Caco-2 (cell line): ENCODE measurements around the gene TRIM6. TPM values are rescaled to one million over a fixed set of nuclear protein-coding genes. Genes with fewer than 3 reads are reported as not detected.

Experiments
- BruUV-seq: library from RNA; stranded (reverse); fragments of 400-500 nt; replicated peaks from 2 replicates; lab custom pipeline; 2021; lab: Mats Ljungman, UMichigan
- CTCF ChIA-PET: fragments of 300-600 bp; sonication (Branson Sonifier 250); formaldehyde crosslinking; loops from one replicate; lab custom pipeline; 2022; ENCODE audit warnings: antibody characterized with exemption; lab: Charles Lee
- POLR2A ChIA-PET: fragments of 300-600 bp; sonication (Branson Sonifier 250); formaldehyde crosslinking; loops from one replicate; lab custom pipeline; 2022; ENCODE audit warnings: antibody characterized with exemption; lab: Charles Lee
- DNase-seq, 2 experiments: peaks; one replicate each; pipeline versions ENCODE4 v3.0.0 to v3.0.0-alpha.2; 2020 to 2022
- H3K27me3 ChIP-seq: replicated peaks from 2 replicates; pipeline ENCODE4 v1.6.0; 2011; ENCODE audit warnings: low read length; ENCODE audit not compliant: control insufficient read depth, insufficient read depth
- H3K36me3 ChIP-seq: 2 replicates; pipeline ENCODE4 v1.5.1; 2011; ENCODE audit warnings: low read length; ENCODE audit not compliant: control insufficient read depth, insufficient read depth
- H3K4me1 ChIP-seq: fragments of 250-450 bp; sonication (Bioruptor Pico); 2 replicates; pipeline ENCODE4 v1.5.1; 2020; ENCODE audit warnings: mild to moderate bottlenecking
- H3K4me3 ChIP-seq: 2 replicates; pipeline ENCODE4 v1.5.1; 2011; ENCODE audit warnings: low read depth, mild to moderate bottlenecking, control low read depth, low read length
- H3K9me3 ChIP-seq: fragments of 250-450 bp; sonication (Bioruptor Pico); 2 replicates; pipeline ENCODE4 v1.5.1; 2020; ENCODE audit warnings: mild to moderate bottlenecking, moderate library complexity
- H3K27ac Mint-ChIP-seq: one replicate; pipeline ENCODE4 v1.8.0; 2022; ENCODE audit warnings: mixed read lengths; ENCODE audit not compliant: unreplicated experiment
- H3K27me3 Mint-ChIP-seq: one replicate; pipeline ENCODE4 v1.8.0; 2022; ENCODE audit warnings: mixed read lengths; ENCODE audit not compliant: insufficient read depth, unreplicated experiment
- H3K36me3 Mint-ChIP-seq: one replicate; pipeline ENCODE4 v1.8.0; 2022; ENCODE audit warnings: mild to moderate bottlenecking, mixed read lengths; ENCODE audit not compliant: insufficient read depth, unreplicated experiment
- H3K4me1 Mint-ChIP-seq: one replicate; pipeline ENCODE4 v1.8.0; 2022; ENCODE audit warnings: low read depth, mixed read lengths; ENCODE audit not compliant: unreplicated experiment
- H3K4me3 Mint-ChIP-seq: one replicate; pipeline ENCODE4 v1.8.0; 2022; ENCODE audit warnings: mild to moderate bottlenecking, moderate library complexity, mixed read lengths; ENCODE audit not compliant: unreplicated experiment
- H3K9me3 Mint-ChIP-seq: one replicate; pipeline ENCODE4 v1.8.0; 2022; ENCODE audit warnings: mixed read lengths; ENCODE audit not compliant: unreplicated experiment
- intact Hi-C: fragments of 100-400 bp; cut with micrococcal nuclease; formaldehyde crosslinking; loops from one replicate; pipeline ENCODE4 v1.10.0; 2022; ENCODE audit not compliant: unreplicated experiment
- total RNA-seq: library from RNA; stranded (reverse); gene quantifications from 2 replicates; pipeline ENCODE4 v1.2.3, GENCODE V29; 2022
- TF ChIP-seq, protein P1 (sequence below), 2 experiments: fragments of 200-600 bp in 1 of 2; IDR thresholded peaks; 1 replicate in 1 of 2; 2 replicates in 1 of 2; pipeline versions ENCODE4 v1.5.1 to v1.8.0; 2011 to 2022; ENCODE audit warnings: antibody characterized with exemption in 1 of 2, control low read depth in 1 of 2, inconsistent platforms in 1 of 2, low read depth in 1 of 2, low read length in 1 of 2, mild to moderate bottlenecking in 1 of 2, moderate library complexity in 1 of 2; ENCODE audit not compliant: insufficient read depth in 1 of 2, severe bottlenecking in 1 of 2, unreplicated experiment in 1 of 2

TRIM6 gene
- total RNA-seq, 1 experiment from 2014 or later = 0.43 TPM

DNA sequence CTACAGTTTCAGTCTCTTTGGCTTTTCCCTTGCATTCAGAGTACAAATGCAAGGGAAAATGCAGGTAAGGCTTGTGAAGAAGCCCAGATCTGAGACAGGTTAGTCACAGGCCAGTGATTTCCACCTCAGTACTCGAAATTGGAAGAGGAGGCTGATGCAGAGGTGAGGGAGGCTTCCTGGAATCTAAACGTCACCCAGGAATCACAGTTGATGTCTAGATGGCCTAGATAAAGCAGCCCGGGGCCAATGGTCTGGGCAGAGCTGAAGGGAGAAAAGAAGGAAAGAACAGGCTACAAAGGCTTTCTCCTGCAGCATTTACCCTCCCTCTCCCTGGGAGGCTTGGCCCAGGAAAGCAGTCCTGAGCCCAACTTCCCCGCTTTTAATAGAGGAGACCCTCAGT lies 8.5 kb downstream of the TRIM6 start:
- Mint-ChIP-seq H3K36me3 (no peaks in the 10 kb centered on the region), H3K4me1 (no peaks in the 10 kb centered on the region), H3K27ac (no peak overlapping the region), H3K27me3 (no peaks in the 10 kb centered on the region), H3K9me3 (no peaks in the 10 kb centered on the region), H3K4me3 (no peak overlapping the region)
- H3K4me1 ChIP-seq = no peaks in the 10 kb centered on the region
- ChIA-PET POLR2A (no interaction called here), CTCF (interaction anchor here (0.7 kb wide), 1 partner anchor 218 kb away, joined by 3 read pairs; no protein-coding TSS in a partner anchor)
- no peaks in the 10 kb centered on the region for H3K36me3 ChIP-seq
- TF ChIP-seq, protein P1, sequence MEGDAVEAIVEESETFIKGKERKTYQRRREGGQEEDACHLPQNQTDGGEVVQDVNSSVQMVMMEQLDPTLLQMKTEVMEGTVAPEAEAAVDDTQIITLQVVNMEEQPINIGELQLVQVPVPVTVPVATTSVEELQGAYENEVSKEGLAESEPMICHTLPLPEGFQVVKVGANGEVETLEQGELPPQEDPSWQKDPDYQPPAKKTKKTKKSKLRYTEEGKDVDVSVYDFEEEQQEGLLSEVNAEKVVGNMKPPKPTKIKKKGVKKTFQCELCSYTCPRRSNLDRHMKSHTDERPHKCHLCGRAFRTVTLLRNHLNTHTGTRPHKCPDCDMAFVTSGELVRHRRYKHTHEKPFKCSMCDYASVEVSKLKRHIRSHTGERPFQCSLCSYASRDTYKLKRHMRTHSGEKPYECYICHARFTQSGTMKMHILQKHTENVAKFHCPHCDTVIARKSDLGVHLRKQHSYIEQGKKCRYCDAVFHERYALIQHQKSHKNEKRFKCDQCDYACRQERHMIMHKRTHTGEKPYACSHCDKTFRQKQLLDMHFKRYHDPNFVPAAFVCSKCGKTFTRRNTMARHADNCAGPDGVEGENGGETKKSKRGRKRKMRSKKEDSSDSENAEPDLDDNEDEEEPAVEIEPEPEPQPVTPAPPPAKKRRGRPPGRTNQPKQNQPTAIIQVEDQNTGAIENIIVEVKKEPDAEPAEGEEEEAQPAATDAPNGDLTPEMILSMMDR (IDR thresholded peaks at IDR 0.05; ENCODE audit: insufficient read depth in 1 of 2, low read depth in 1 of 2, low read length in 1 of 2, severe bottlenecking in 1 of 2, unreplicated experiment in 1 of 2) = no peak
- intact Hi-C loops = no loop called here
- no peak overlapping the region for H3K4me3 ChIP-seq
- H3K27me3 ChIP-seq = no peaks in the 10 kb centered on the region
- no peak for DNase-seq
- no TSS peak for BruUV-seq
- H3K9me3 ChIP-seq = no peaks in the 10 kb centered on the region

DNA sequence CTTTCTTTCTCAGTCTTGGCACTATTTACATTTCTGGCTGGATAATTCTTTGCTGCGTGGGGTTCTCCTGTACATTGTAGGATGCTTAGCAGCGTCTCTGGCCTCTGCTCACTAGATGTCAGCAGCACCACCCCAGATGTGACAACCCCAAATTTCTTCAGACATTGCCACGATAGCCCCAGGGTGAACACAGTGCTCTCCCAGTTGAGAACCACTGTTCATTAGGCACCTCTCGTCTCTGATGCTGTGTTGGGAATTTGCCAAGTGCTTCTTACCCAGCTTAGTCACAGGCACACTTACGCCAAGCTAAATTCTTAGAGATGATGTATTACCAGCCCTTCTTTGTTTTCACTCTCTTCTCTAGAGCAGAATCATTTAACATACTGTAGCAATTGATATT lies 9.4 kb downstream of the TRIM6 start:
- TF ChIP-seq, protein P1 (IDR thresholded peaks at IDR 0.05; ENCODE audit: insufficient read depth in 1 of 2, low read depth in 1 of 2, low read length in 1 of 2, severe bottlenecking in 1 of 2, unreplicated experiment in 1 of 2) = peak in 1 of 2 experiments; percentile 3
- intact Hi-C loops = no loop called here
- no TSS peak for BruUV-seq
- Histone ChIP-seq H3K36me3 (no peaks in the 10 kb centered on the region), H3K4me1 (no peaks in the 10 kb centered on the region), H3K27me3 (no peaks in the 10 kb centered on the region), H3K4me3 (no peak overlapping the region), H3K9me3 (no peaks in the 10 kb centered on the region)
- ChIA-PET CTCF (no interaction called here), POLR2A (no interaction called here)
- H3K27me3 Mint-ChIP-seq = no peaks in the 10 kb centered on the region
- H3K36me3 Mint-ChIP-seq = no peaks in the 10 kb centered on the region
- H3K9me3 Mint-ChIP-seq = no peaks in the 10 kb centered on the region
- DNase-seq = no peak
- H3K4me3 Mint-ChIP-seq = no peak overlapping the region
- H3K4me1 Mint-ChIP-seq = no peaks in the 10 kb centered on the region
- H3K27ac Mint-ChIP-seq = no peak overlapping the region

DNA sequence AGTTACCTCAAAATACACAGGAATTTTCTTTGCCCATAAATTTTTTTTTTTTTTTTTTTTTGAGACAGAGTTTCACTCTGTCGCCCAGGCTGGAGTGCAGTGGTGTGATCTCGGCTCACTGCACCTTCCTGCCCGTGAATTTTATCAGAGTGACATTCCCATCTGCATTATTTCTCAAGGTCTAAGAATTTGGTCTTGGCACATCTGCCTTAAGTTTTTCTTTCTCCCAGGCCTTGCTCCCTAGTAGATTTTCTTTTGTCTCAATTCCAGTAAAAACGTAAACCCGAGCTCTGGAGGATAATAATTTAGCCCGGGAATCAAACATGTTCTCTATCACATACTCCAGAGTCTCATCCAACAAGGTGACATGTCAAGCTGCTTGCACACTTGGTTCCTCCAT lies 12.4 kb downstream of the TRIM6 start:
- TF ChIP-seq, protein P1 (IDR thresholded peaks at IDR 0.05; ENCODE audit: insufficient read depth in 1 of 2, low read depth in 1 of 2, low read length in 1 of 2, severe bottlenecking in 1 of 2, unreplicated experiment in 1 of 2) = no peak
- intact Hi-C loops = no loop called here
- Mint-ChIP-seq H3K9me3 (no peaks in the 10 kb centered on the region), H3K27ac (no peak overlapping the region), H3K4me3 (no peak overlapping the region), H3K27me3 (no peaks in the 10 kb centered on the region), H3K4me1 (no peaks in the 10 kb centered on the region), H3K36me3 (no peaks in the 10 kb centered on the region)
- no peaks in the 10 kb centered on the region for H3K27me3 ChIP-seq
- CTCF ChIA-PET = no interaction called here
- POLR2A ChIA-PET = interaction anchor here (0.5 kb wide), 1 partner anchor 125 kb away, joined by 3 read pairs; no protein-coding TSS in a partner anchor
- H3K36me3 ChIP-seq = no peaks in the 10 kb centered on the region
- H3K9me3 ChIP-seq = no peaks in the 10 kb centered on the region
- no peak overlapping the region for H3K4me3 ChIP-seq
- BruUV-seq = no TSS peak
- no peak for DNase-seq
- H3K4me1 ChIP-seq = no peaks in the 10 kb centered on the region
